GM19099 (cell line): ENCODE measurements around the gene JOSD2.

Experiments used
- POLR2A ChIP-seq: IDR thresholded peaks from 3 replicates; pipeline ENCODE4 v1.6.1; 2011; ENCODE audit warnings: low read depth; ENCODE audit not compliant: insufficient read length; ENCODE audit errors: extremely low read depth

The JOSD2 gene

GRCh38 chr19:50510121-50510670 lies 795 bp downstream of the JOSD2 start:
- no peak for TF ChIP-seq POLR2A

GRCh38 chr19:50509366-50509765 lies 1.6 kb downstream of the JOSD2 start:
- TF ChIP-seq POLR2A, result no peak

- no peak for TF ChIP-seq POLR2A
These were observed 2.2 kb downstream of the JOSD2 start for GRCh38 chr19:50508843-50509190.

- no peak for TF ChIP-seq POLR2A
These were observed 3.6 kb downstream of the JOSD2 start for GRCh38 chr19:50507376-50507775.

GRCh38 chr19:50506700-50507099 lies 4.3 kb downstream of the JOSD2 start:
- no peak for TF ChIP-seq POLR2A

GRCh38 chr19:50505856-50506611 lies 5.0 kb downstream of the JOSD2 start:
- no peak for TF ChIP-seq POLR2A

- TF ChIP-seq POLR2A, result no peak
These were observed 9.2 kb downstream of the JOSD2 start for GRCh38 chr19:50501568-50502475.

- no peak for TF ChIP-seq POLR2A
These were observed 9.8 kb downstream of the JOSD2 start for GRCh38 chr19:50501186-50501567.

- no peak for TF ChIP-seq POLR2A
These were observed 10.2 kb downstream of the JOSD2 start for GRCh38 chr19:50500753-50501151.

GRCh38 chr19:50500060-50500752 lies 10.8 kb downstream of the JOSD2 start:
- no peak for TF ChIP-seq POLR2A

GRCh38 chr19:50498219-50499056 lies 12.6 kb downstream of the JOSD2 start:
- no peak for TF ChIP-seq POLR2A

- TF ChIP-seq POLR2A, result no peak
These were observed 14.0 kb downstream of the JOSD2 start for GRCh38 chr19:50497022-50497405.

- TF ChIP-seq POLR2A, result no peak
These were observed 14.6 kb downstream of the JOSD2 start for GRCh38 chr19:50496189-50497021.
